A673 (cell line): Measurements from ENCODE around the gene RPS18. TPM values are rescaled to one million over a fixed set of nuclear protein-coding genes. Genes with fewer than 3 reads are reported as not detected.

Source experiments
- BruUV-seq: library from RNA; stranded (reverse); fragments of 400-500 nt; replicated peaks from 2 replicates; lab custom pipeline; 2021; lab: Mats Ljungman, UMichigan
- CTCF ChIA-PET: fragments of 300-600 bp; sonication (Branson Sonifier 250); formaldehyde crosslinking; loops from one replicate; lab custom pipeline; 2022; ENCODE audit warnings: antibody characterized with exemption; lab: Charles Lee
- POLR2A ChIA-PET: fragments of 300-600 bp; sonication (Branson Sonifier 250); formaldehyde crosslinking; loops from one replicate; lab custom pipeline; 2022; ENCODE audit warnings: antibody characterized with exemption; ENCODE audit not compliant: low non-redundant PET; lab: Charles Lee
- DNase-seq: peaks from one replicate; pipeline ENCODE4 v3.0.0-alpha.2; 2015; ENCODE audit warnings: low spot score
- H3K27ac ChIP-seq: fragments of 200-600 bp; sonication (generic); 2 replicates; pipeline ENCODE4 v1.5.1; 2016; ENCODE audit warnings: mixed run types, low read depth, mild to moderate bottlenecking, mixed read lengths, antibody characterized with exemption, low read length; ENCODE audit not compliant: poor library complexity, severe bottlenecking
- H3K27me3 ChIP-seq: fragments of 200-600 bp; sonication (generic); replicated peaks from 2 replicates; pipeline ENCODE4 v1.6.1; 2017; ENCODE audit warnings: mixed run types, low read depth, mild to moderate bottlenecking, mixed read lengths, antibody characterized with exemption, low read length; ENCODE audit not compliant: insufficient read depth, poor library complexity
- H3K36me3 ChIP-seq: fragments of 200-600 bp; sonication (generic); 2 replicates; pipeline ENCODE4 v1.6.1; 2016; ENCODE audit warnings: mixed run types, mild to moderate bottlenecking, mixed read lengths, antibody characterized with exemption, low read length; ENCODE audit not compliant: insufficient read depth, poor library complexity, severe bottlenecking
- H3K4me1 ChIP-seq: fragments of 200-600 bp; sonication (generic); 2 replicates; pipeline ENCODE4 v1.6.1; 2017; ENCODE audit warnings: mixed run types, mild to moderate bottlenecking, mixed read lengths, antibody characterized with exemption, low read length; ENCODE audit not compliant: insufficient read depth, poor library complexity, severe bottlenecking
- H3K4me3 ChIP-seq: fragments of 200-600 bp; sonication (generic); 2 replicates; pipeline ENCODE4 v1.5.1; 2016; ENCODE audit warnings: low read depth, mixed run types, mild to moderate bottlenecking, mixed read lengths, low read length; ENCODE audit not compliant: poor library complexity, severe bottlenecking
- H3K9me3 ChIP-seq: fragments of 200-600 bp; sonication (generic); 2 replicates; pipeline ENCODE4 v1.6.1; 2016; ENCODE audit warnings: mixed run types, low read depth, mild to moderate bottlenecking, mixed read lengths, antibody characterized with exemption, low read length; ENCODE audit not compliant: poor library complexity, severe bottlenecking
- EZH2 ChIP-seq: fragments of 200-600 bp; sonication (generic); IDR thresholded peaks from 2 replicates; pipeline ENCODE4 v1.6.1; 2017; ENCODE audit warnings: borderline replicate concordance, low read depth, mild to moderate bottlenecking, mixed read lengths, antibody characterized with exemption, low read length; ENCODE audit not compliant: poor library complexity, severe bottlenecking
- intact Hi-C: fragments of 100-400 bp; cut with micrococcal nuclease; formaldehyde crosslinking; loops from one replicate; pipeline ENCODE4 v1.10.0; 2022; ENCODE audit not compliant: unreplicated experiment
- total RNA-seq: library from RNA; stranded (reverse); gene quantifications from 2 replicates; pipeline ENCODE4 v1.2.3, GENCODE V29; 2021
- TF ChIP-seq, protein P1 (sequence below): fragments of 300-800, 200-600 bp; sonication (generic); conservative IDR thresholded peaks from 2 replicates; pipeline ENCODE4 v1.5.1; 2017; ENCODE audit warnings: low read depth, mild to moderate bottlenecking, antibody characterized with exemption, low read length, moderate library complexity, mixed read lengths

The RPS18 gene
- total RNA-seq, 1 experiment from 2014 or later = 1,781 TPM

DNA sequence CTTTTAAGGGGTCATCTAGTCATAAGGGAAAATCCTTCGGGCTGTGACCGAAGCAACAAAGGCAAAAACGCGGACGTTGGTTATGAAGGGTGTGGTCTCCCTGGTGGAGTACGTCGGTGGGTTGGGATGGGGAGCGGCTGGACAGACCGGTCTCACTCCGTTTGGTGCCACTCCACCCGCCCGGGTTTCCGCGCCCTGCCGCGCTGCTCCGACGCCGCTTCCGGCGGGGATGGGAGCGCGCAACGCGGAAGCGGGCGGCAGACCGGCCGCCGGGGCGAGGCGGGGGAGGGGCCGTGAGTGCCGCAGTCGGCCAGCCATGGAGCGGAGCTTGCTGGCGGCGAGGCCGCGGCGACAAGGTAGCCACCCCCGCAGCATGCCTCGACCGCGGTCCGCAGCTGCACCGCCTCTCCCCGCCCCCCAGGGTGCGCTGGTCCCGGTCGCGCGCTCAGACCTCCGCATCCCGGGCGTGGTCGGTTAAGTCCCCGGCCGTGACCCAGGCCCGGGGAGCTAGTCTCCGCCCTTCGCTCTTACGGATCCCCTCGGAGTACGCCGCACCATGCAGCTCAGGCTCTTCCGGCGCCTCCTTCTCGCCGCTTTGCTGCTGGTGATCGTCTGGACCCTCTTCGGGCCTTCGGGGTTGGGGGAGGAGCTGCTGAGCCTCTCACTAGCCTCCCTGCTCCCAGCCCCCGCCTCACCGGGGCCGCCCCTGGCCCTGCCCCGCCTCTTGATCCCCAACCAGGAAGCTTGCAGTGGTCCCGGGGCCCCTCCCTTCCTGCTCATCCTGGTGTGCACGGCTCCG, 5.2 kb downstream of the RPS18 start, which contains the start of gene B3GALT4:
Gene B3GALT4, plus strand, starts transcription at position 260 of the 799 bp plus-strand sequence. Its CDS starts 297 bp downstream, at position 557.
- intact Hi-C loops = no loop called here
- Histone ChIP-seq H3K36me3 (peaks cover 59% of the 10 kb centered on the region), H3K9me3 (no peaks in the 10 kb centered on the region), H3K27me3 (no peaks in the 10 kb centered on the region), H3K4me1 (peaks cover 40% of the 10 kb centered on the region), H3K4me3 (peak within 1 kb of the TSS; percentile 56), H3K27ac (peak within 1 kb of the TSS; percentile 83)
- no TSS peak for BruUV-seq
- ChIA-PET CTCF (interaction anchor here (0.6 to 1.1 kb wide), 4 partner anchors 13 to 68 kb away, joined by 3 to 5 read pairs (median 4); partner anchors contain the start of gene PFDN6), POLR2A (interaction anchor here (0.5 to 0.6 kb wide), 2 partner anchors 28 to 191 kb away, joined by 3 to 5 read pairs; no protein-coding TSS in a partner anchor)
- no peak for TF ChIP-seq EZH2
- TF ChIP-seq, protein P1, sequence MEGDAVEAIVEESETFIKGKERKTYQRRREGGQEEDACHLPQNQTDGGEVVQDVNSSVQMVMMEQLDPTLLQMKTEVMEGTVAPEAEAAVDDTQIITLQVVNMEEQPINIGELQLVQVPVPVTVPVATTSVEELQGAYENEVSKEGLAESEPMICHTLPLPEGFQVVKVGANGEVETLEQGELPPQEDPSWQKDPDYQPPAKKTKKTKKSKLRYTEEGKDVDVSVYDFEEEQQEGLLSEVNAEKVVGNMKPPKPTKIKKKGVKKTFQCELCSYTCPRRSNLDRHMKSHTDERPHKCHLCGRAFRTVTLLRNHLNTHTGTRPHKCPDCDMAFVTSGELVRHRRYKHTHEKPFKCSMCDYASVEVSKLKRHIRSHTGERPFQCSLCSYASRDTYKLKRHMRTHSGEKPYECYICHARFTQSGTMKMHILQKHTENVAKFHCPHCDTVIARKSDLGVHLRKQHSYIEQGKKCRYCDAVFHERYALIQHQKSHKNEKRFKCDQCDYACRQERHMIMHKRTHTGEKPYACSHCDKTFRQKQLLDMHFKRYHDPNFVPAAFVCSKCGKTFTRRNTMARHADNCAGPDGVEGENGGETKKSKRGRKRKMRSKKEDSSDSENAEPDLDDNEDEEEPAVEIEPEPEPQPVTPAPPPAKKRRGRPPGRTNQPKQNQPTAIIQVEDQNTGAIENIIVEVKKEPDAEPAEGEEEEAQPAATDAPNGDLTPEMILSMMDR = peak; percentile 40
- DNase-seq = peak; percentile 85

DNA sequence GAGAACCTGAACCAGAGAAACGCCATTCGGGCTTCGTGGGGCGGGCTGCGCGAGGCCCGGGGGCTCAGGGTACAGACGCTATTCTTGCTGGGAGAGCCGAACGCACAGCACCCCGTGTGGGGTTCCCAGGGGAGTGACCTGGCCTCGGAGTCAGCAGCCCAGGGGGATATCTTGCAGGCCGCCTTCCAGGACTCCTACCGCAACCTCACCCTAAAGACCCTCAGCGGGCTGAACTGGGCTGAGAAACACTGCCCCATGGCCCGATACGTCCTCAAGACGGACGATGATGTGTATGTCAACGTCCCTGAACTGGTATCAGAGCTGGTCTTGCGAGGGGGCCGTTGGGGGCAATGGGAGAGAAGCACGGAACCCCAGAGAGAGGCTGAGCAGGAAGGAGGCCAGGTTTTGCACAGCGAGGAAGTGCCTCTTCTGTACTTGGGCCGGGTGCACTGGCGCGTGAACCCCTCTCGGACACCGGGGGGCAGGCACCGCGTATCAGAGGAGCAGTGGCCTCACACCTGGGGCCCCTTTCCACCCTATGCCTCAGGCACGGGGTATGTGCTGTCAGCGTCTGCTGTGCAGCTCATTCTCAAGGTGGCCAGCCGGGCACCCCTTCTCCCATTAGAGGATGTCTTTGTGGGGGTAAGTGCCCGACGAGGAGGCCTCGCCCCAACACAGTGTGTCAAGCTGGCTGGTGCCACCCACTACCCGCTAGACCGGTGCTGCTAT, 6.0 kb downstream of the RPS18 start:
- peak; percentile 45 for DNase-seq
- CTCF ChIA-PET = interaction anchor here (1.0 to 1.1 kb wide), 2 partner anchors 12 to 67 kb away, joined by 3 to 5 read pairs; partner anchors contain the start of gene PFDN6
- peaks cover 54% of the 10 kb centered on the region for H3K36me3 ChIP-seq

DNA sequence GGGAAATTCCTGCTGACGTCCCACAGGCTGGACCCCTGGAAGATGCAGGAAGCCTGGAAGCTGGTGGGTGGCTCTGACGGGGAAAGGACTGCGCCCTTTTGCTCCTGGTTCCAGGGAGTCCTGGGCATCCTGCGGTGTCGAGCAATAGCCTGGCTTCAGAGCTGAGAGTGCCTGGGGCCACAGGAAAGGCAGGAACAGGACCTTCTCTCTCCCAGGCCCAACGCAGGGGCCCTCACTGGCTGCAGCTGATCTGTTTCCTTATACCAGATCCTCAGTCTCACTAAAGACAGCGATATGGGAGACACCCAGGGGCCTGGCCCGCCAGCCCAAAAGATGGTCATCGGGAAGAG, 6.5 kb downstream of the RPS18 start:
- intact Hi-C loops = no loop called here

More for the DNA sequence above, 6.0 kb downstream of the RPS18 start:
- Histone ChIP-seq H3K27ac (peak overlapping the region; percentile 83), H3K27me3 (no peaks in the 10 kb centered on the region), H3K4me1 (peaks cover 40% of the 10 kb centered on the region), H3K4me3 (peak overlapping the region; percentile 56), H3K9me3 (no peaks in the 10 kb centered on the region)
- POLR2A ChIA-PET = interaction anchor here (0.5 to 0.6 kb wide), 2 partner anchors 29 to 191 kb away, joined by 3 to 5 read pairs; no protein-coding TSS in a partner anchor
- intact Hi-C loops = no loop called here
- TF ChIP-seq, protein P1 = peak; percentile 24; the same call in 1 of the 2 replicates
- TF ChIP-seq EZH2 = no peak
- BruUV-seq = no TSS peak

More for the DNA sequence above, 6.5 kb downstream of the RPS18 start:
- no TSS peak for BruUV-seq
- Histone ChIP-seq H3K9me3 (no peaks in the 10 kb centered on the region), H3K27me3 (no peaks in the 10 kb centered on the region), H3K36me3 (peaks cover 52% of the 10 kb centered on the region), H3K4me3 (no peak overlapping the region), H3K27ac (peak overlapping the region; percentile 32), H3K4me1 (peaks cover 35% of the 10 kb centered on the region)
- ChIA-PET CTCF (no interaction called here), POLR2A (no interaction called here)
- TF ChIP-seq, protein P1 = no peak
- no peak for TF ChIP-seq EZH2
- DNase-seq = no peak
